HCT116 (cell line): ENCODE results near the gene CCDC112. TPM values are rescaled to one million over a fixed set of nuclear protein-coding genes. Genes with fewer than 3 reads are reported as not detected.

Experiments
- ATAC-seq: fragments of 200-7000 bp; cut with Tn5 transposase; 2 replicates; pipeline ENCODE4 v1.9.1; 2020; ENCODE audit warnings: mild to moderate bottlenecking, moderate library complexity
- BruUV-seq: library from RNA; stranded (reverse); fragments of 400-500 nt; replicated peaks from 2 replicates; lab custom pipeline; 2021; lab: Mats Ljungman, UMichigan
- CTCF ChIA-PET: fragments of 300-600 bp; sonication (Branson Sonifier 250); formaldehyde crosslinking; loops from one replicate; lab custom pipeline; 2021; ENCODE audit warnings: antibody characterized with exemption; lab: Charles Lee
- POLR2A ChIA-PET: fragments of 300-600, 350-600 bp; sonication (Branson Sonifier 250); formaldehyde crosslinking; loops from one replicate; lab custom pipeline; 2021; ENCODE audit warnings: antibody characterized with exemption; lab: Charles Lee
- RAD21 ChIA-PET, 2 experiments: fragments of 300-600 bp; sonication (Branson Sonifier 250); formaldehyde crosslinking; loops; one replicate each; lab custom pipeline; 2023; ENCODE audit warnings: low total read pairs in 2 of 2; ENCODE audit not compliant: uncharacterized antibody in 2 of 2, unreplicated experiment in 2 of 2, low non-redundant PET in 1 of 2; lab: Charles Lee
- DNase-seq: peaks from one replicate; pipeline ENCODE4 v3.0.0-alpha.2; 2010; ENCODE audit warnings: low read depth, low spot score
- H2AFZ ChIP-seq: fragments of 200-600 bp; shearing (Covaris generic), sonication (generic); 2 replicates; pipeline ENCODE4 v1.6.1; 2017; ENCODE audit warnings: low read depth, mixed run types, mixed read lengths, antibody characterized with exemption, low read length; ENCODE audit not compliant: poor library complexity, severe bottlenecking
- H3K27ac ChIP-seq: 2 replicates; pipeline ENCODE4 v1.5.1; 2012; ENCODE audit warnings: low read depth, low read length
- H3K27me3 ChIP-seq: fragments of 200-600 bp; sonication (generic); 2 replicates; pipeline ENCODE4 v1.6.1; 2016; ENCODE audit warnings: mixed run types, low read length, mixed read lengths; ENCODE audit not compliant: insufficient read depth
- H3K36me3 ChIP-seq, 2 experiments: fragments of 200-500 bp in 1 of 2; fragments of 200-600 bp in 1 of 2; sonication (Bioruptor generic) in 1 of 2; sonication (generic) in 1 of 2; 2 replicates each; pipeline versions ENCODE4 v1.5.1 to v1.6.1; 2014 to 2016; ENCODE audit warnings: low read length in 2 of 2, inconsistent platforms in 1 of 2, mixed read lengths in 1 of 2, mixed run types in 1 of 2; ENCODE audit not compliant: insufficient read depth in 2 of 2, control insufficient read depth in 1 of 2
- H3K4me1 ChIP-seq, 2 experiments: fragments of 200-600 bp in 1 of 2; sonication (generic) in 1 of 2; 2 replicates each; pipeline versions ENCODE4 v1.5.1 to v1.6.1; 2012 to 2017; ENCODE audit warnings: low read length in 2 of 2, inconsistent platforms in 1 of 2, mild to moderate bottlenecking in 1 of 2, mixed read lengths in 1 of 2, mixed run types in 1 of 2, moderate library complexity in 1 of 2; ENCODE audit not compliant: insufficient read depth in 2 of 2, control insufficient read depth in 1 of 2
- H3K4me2 ChIP-seq: fragments of 200-600 bp; sonication (generic); 2 replicates; pipeline ENCODE4 v1.6.1; 2017; ENCODE audit warnings: mixed run types, low read length, mixed read lengths
- H3K4me3 ChIP-seq, 2 experiments: fragments of 200-600 bp in 1 of 2; sonication (generic) in 1 of 2; replicated peaks in 1 of 2; 2 replicates each; pipeline ENCODE4 v1.5.1; 2011 to 2016; ENCODE audit warnings: low read length in 2 of 2, control low read depth in 1 of 2, low read depth in 1 of 2, mild to moderate bottlenecking in 1 of 2, mixed read lengths in 1 of 2, mixed run types in 1 of 2
- H3K79me2 ChIP-seq: fragments of 200-600 bp; sonication (generic); 2 replicates; pipeline ENCODE4 v1.6.1; 2017; ENCODE audit warnings: mild to moderate bottlenecking, mixed run types, low read length, moderate library complexity, mixed read lengths; ENCODE audit not compliant: insufficient read depth
- H3K9ac ChIP-seq: fragments of 200-600 bp; sonication (generic); 2 replicates; pipeline ENCODE4 v1.6.1; 2016; ENCODE audit warnings: low read length, mixed read lengths
- H3K9me2 ChIP-seq: fragments of 200-600 bp; sonication (generic), shearing (Covaris generic); 2 replicates; pipeline ENCODE4 v1.6.1; 2017; ENCODE audit warnings: mixed run types, mild to moderate bottlenecking, moderate library complexity; ENCODE audit not compliant: insufficient read depth
- H3K9me3 ChIP-seq, 2 experiments: fragments of 200-500 bp in 1 of 2; fragments of 200-600 bp in 1 of 2; sonication (Bioruptor generic) in 1 of 2; sonication (generic) in 1 of 2; 2 replicates each; pipeline ENCODE4 v1.6.1; 2014 to 2017; ENCODE audit warnings: low read length in 2 of 2, mixed read lengths in 2 of 2, inconsistent platforms in 1 of 2, low read depth in 1 of 2, mild to moderate bottlenecking in 1 of 2, mixed run types in 1 of 2, moderate library complexity in 1 of 2; ENCODE audit not compliant: control insufficient read depth in 1 of 2, insufficient read depth in 1 of 2
- H4K20me1 ChIP-seq: fragments of 200-600 bp; sonication (generic), shearing (Covaris generic); 2 replicates; pipeline ENCODE4 v1.6.1; 2017; ENCODE audit warnings: mixed run types, mild to moderate bottlenecking, moderate library complexity; ENCODE audit not compliant: insufficient read depth
- CBX3 ChIP-seq: IDR thresholded peaks from 2 replicates; pipeline ENCODE4 v1.6.1; 2012; ENCODE audit warnings: low read depth
- ELF1 ChIP-seq: IDR thresholded peaks from 2 replicates; pipeline ENCODE4 v1.6.1; 2012; ENCODE audit warnings: low read depth, borderline replicate concordance
- EZH2 ChIP-seq: fragments of 200-600 bp; sonication (generic); IDR thresholded peaks from 2 replicates; pipeline ENCODE4 v1.6.1; 2017; ENCODE audit warnings: antibody characterized with exemption, mixed run types
- JUND ChIP-seq: IDR thresholded peaks from 2 replicates; pipeline ENCODE4 v1.6.1; 2012
- POLR2AphosphoS5 ChIP-seq: IDR thresholded peaks from 2 replicates; pipeline ENCODE4 v1.6.1; 2011; ENCODE audit warnings: mild to moderate bottlenecking, low read depth, low read length, moderate library complexity
- SIN3A ChIP-seq: IDR thresholded peaks from 2 replicates; pipeline ENCODE4 v1.6.1; 2012; ENCODE audit warnings: low read depth
- SP1 ChIP-seq: IDR thresholded peaks from 2 replicates; pipeline ENCODE4 v1.6.1; 2012; ENCODE audit warnings: low read depth
- SRF ChIP-seq: IDR thresholded peaks from 2 replicates; pipeline ENCODE4 v1.6.1; 2012; ENCODE audit warnings: low read depth
- TCF7L2 ChIP-seq: IDR thresholded peaks from 2 replicates; pipeline ENCODE4 v1.7.0; 2011; ENCODE audit warnings: borderline replicate concordance, inconsistent platforms; ENCODE audit not compliant: insufficient read depth, insufficient read length; ENCODE audit errors: extremely low read depth
- ZNF274 ChIP-seq: fragments of 200-500 bp; sonication (Bioruptor generic); IDR thresholded peaks from 2 replicates; pipeline ENCODE4 v1.6.1; 2014; ENCODE audit warnings: mild to moderate bottlenecking, low read depth, low read length, inconsistent platforms
- intact Hi-C: fragments of 100-400 bp; cut with micrococcal nuclease; formaldehyde crosslinking; loops from 2 replicates; pipeline ENCODE4 v1.10.0; 2022
- total RNA-seq: library from RNA; stranded (reverse); gene quantifications from one replicate; pipeline ENCODE4 v1.2.1, GENCODE V29; 2021; ENCODE audit not compliant: unreplicated experiment
- TF ChIP-seq, protein P1 (sequence below): IDR thresholded peaks from 2 replicates; pipeline ENCODE4 v1.6.1; 2012

Gene CCDC112
- total RNA-seq, 1 experiment from 2014 or later, result 13.7 TPM

DNA sequence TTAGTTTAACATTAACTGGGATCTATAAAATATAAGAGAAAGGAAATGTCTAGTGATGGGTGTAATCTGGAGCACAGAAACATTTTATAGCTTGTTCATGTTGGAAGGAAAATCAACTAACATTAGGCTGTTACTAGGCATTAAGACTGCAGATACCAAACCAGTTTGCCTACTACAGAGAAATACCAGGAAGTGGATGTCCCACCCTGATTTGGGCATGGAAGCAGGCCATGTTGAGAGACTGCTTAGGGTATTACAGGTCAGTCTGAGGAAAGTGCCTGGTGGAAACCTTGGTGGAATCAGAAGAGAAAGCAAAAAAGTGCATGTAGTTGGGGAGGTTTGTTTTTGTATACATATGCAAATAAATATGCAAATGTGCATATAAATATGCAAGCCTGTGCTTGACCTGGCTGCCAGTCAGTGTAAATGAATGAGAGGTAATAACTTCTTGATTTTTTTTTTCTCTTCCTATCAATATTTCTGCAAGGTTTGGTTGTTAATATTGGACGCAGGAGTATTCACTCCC, 9.6 kb upstream of the CCDC112 start:
- H3K27ac ChIP-seq, result no peak overlapping the region
- no peak overlapping the region for H2AFZ ChIP-seq
- no peaks in the 10 kb centered on the region for H3K27me3 ChIP-seq
- H3K9me2 ChIP-seq, result no peaks in the 10 kb centered on the region
- intact Hi-C loops, result loop anchor here (5.0 kb wide), 1 partner anchor 761 kb away; no protein-coding TSS in a partner anchor
- DNase-seq (no peak), ATAC-seq (no peak)
- no peak for TF ChIP-seq EZH2
- no peak for TF ChIP-seq SIN3A
- no peak for TF ChIP-seq TCF7L2
- TF ChIP-seq ELF1, result 0 out of 2 replicates have a peak, but pooled peaks have one; percentile 16
- peak; percentile 75 for TF ChIP-seq SRF
- H3K4me2 ChIP-seq, result no peak overlapping the region
- ChIA-PET POLR2A (no interaction called here), CTCF (interaction anchor here (1.8 kb wide), 1 partner anchor 269 kb away, joined by 11 read pairs; no protein-coding TSS in a partner anchor), RAD21 (interaction anchor here in 1 of 2 experiments (0.8 kb wide), 1 partner anchor 268 kb away, joined by 4 read pairs; no protein-coding TSS in a partner anchor)
- no peak overlapping the region for H3K9ac ChIP-seq
- H4K20me1 ChIP-seq, result no peaks in the 10 kb centered on the region
- no TSS peak for BruUV-seq
- no peaks in the 10 kb centered on the region for H3K36me3 ChIP-seq
- H3K4me1 ChIP-seq, result peaks cover 0 to 3% of the 10 kb centered on the region in 2 experiments; a peak in 1 of 4 replicates
- H3K4me3 ChIP-seq, result no peak overlapping the region
- no peaks in the 10 kb centered on the region for H3K9me3 ChIP-seq
- no peaks in the 10 kb centered on the region for H3K79me2 ChIP-seq

DNA sequence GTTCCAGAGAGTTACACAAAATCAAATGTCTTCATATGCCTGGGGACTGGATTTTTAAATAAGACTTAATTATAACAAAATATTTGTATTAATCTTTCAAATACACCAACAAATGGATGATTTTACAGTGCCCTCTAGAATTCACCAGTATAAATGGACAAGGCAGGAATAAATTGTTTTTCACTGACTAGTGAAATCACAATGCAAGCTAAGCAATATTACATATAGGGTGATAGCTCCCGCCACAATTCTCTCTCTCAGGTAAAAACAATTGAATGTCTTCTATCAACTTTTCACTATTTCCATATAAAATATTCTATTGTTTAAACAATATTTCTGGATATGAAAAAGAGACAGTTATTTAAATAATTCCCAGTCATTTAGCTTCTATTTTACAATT, 8.0 kb upstream of the CCDC112 start:
- POLR2A ChIA-PET, result interaction anchor here (1.2 kb wide), 1 partner anchor 9 kb away, joined by 5 read pairs; the partner anchor contains the start of gene CCDC112
- ATAC-seq (no peak), DNase-seq (no peak)
- Histone ChIP-seq H3K36me3 (no peaks in the 10 kb centered on the region), H2AFZ (no peak overlapping the region), H3K9me3 (no peaks in the 10 kb centered on the region), H4K20me1 (no peaks in the 10 kb centered on the region), H3K27me3 (no peaks in the 10 kb centered on the region), H3K4me2 (no peak overlapping the region), H3K27ac (no peak overlapping the region), H3K4me3 (no peak overlapping the region), H3K9me2 (no peaks in the 10 kb centered on the region), H3K4me1 (peaks cover 0 to 1% of the 10 kb centered on the region in 2 experiments; a peak in 1 of 4 replicates), H3K9ac (no peak overlapping the region), H3K79me2 (no peaks in the 10 kb centered on the region)
- TF ChIP-seq ELF1 (no peak), SIN3A (no peak), ZNF274 (no peak), CBX3 (no peak), SP1 (no peak), JUND (no peak), POLR2AphosphoS5 (no peak)
- TF ChIP-seq, protein P1, sequence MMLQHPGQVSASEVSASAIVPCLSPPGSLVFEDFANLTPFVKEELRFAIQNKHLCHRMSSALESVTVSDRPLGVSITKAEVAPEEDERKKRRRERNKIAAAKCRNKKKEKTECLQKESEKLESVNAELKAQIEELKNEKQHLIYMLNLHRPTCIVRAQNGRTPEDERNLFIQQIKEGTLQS, result no peak
- CTCF ChIA-PET, result interaction anchor here (1.8 kb wide), 1 partner anchor 270 kb away, joined by 11 read pairs; no protein-coding TSS in a partner anchor
- BruUV-seq, result no TSS peak
- intact Hi-C loops, result no loop called here
- RAD21 ChIA-PET, result no interaction called here
